T-helper 2 cell treated with Interferon-gamma antibody and Interleukin-4, amounts not matched to agents 5 μg/mL and 100 μg/mL, for 36 hours (primary cell): ENCODE measurements around the gene RNF213.

Experiments
- DNase-seq: peaks from one replicate; pipeline ENCODE4 v3.0.0; 2021; ENCODE audit warnings: low spot score
- H3K27ac Mint-ChIP-seq: one replicate; pipeline ENCODE4 v1.8.0; 2021; ENCODE audit warnings: mild to moderate bottlenecking, mixed read lengths
- H3K27me3 Mint-ChIP-seq: one replicate; pipeline ENCODE4 v1.8.0; 2021; ENCODE audit warnings: low read depth, mixed read lengths
- H3K36me3 Mint-ChIP-seq: one replicate; pipeline ENCODE4 v1.8.0; 2021; ENCODE audit warnings: low read depth, mixed read lengths
- H3K4me1 Mint-ChIP-seq: one replicate; pipeline ENCODE4 v1.8.0; 2021; ENCODE audit warnings: low read depth, mixed read lengths
- H3K4me3 Mint-ChIP-seq: one replicate; pipeline ENCODE4 v1.8.0; 2022; ENCODE audit warnings: mild to moderate bottlenecking, moderate library complexity, mixed read lengths
- H3K9me3 Mint-ChIP-seq: one replicate; pipeline ENCODE4 v1.8.0; 2021; ENCODE audit warnings: mixed read lengths

Gene RNF213

DNA sequence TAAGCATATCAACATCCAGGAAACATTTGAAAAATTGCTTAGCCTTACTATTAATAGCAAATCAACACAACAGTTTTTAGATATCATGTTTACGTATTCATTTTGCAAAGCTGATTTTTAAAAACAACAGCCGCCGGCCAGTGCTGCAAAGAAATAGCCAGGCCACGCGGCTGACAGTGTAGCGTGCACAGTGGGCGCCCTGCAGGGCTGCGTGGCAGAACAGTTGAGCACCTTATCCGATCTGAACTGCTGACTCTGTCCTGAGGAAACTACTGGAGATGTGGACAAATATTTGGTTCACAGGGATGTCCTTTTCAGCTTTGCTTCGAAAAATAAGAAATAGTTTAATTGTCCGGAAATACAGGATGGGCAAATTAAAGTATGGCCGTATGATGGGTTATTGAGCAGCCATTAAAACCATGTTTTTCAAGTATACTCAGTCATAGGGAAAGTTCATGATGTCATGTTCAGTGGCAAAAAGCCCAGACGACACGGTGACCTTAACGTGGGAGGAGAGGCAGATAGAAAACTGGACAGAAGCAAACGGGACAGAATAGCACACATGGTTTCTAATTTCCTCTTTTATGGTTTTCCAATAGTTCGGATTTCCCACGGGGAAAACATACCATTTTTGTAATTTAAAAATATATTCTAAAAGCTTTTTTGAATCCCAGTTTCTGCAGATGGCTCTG is 101.9 kb downstream of the RNF213 start:
- no peak overlapping the region for H3K4me3 Mint-ChIP-seq
- no peak for DNase-seq

DNA sequence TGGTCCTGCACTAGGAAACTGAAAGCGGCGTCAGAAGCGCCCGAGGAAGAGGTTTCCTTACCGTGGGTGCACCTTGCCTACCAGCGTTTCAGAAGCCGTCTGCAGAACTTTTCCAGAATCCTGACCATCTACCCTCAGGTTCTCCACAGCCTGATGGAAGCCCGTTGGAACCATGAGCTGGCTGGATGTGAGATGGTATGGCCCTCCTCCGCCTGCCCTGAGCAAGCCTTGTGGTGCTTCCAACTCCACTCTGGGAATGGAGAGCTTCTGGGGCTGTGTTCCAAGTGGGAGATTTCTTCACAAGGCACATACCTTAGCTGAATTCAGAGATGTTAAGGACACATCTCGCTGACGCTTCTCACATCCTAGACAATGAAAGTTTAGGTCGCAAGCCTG is 102.5 kb downstream of the RNF213 start:
- Mint-ChIP-seq H3K36me3 (peaks cover 86% of the 10 kb centered on the region), H3K27ac (no peak overlapping the region)

More for the DNA sequence above, 101.9 kb downstream of the RNF213 start:
- no peaks in the 10 kb centered on the region for H3K27me3 Mint-ChIP-seq
- no peaks in the 10 kb centered on the region for H3K9me3 Mint-ChIP-seq
- peaks cover 84% of the 10 kb centered on the region for H3K36me3 Mint-ChIP-seq
- no peaks in the 10 kb centered on the region for H3K4me1 Mint-ChIP-seq
- no peak overlapping the region for H3K27ac Mint-ChIP-seq

GRCh38 chr17:80363518-80364090 is 103.0 kb downstream of the RNF213 start:
- no peaks in the 10 kb centered on the region for H3K9me3 Mint-ChIP-seq
- DNase-seq: no peak
- H3K27me3 Mint-ChIP-seq: no peaks in the 10 kb centered on the region
- H3K4me3 Mint-ChIP-seq: no peak overlapping the region
- peaks cover 84% of the 10 kb centered on the region for H3K36me3 Mint-ChIP-seq
- H3K27ac Mint-ChIP-seq: no peak overlapping the region
- H3K4me1 Mint-ChIP-seq: no peaks in the 10 kb centered on the region

More for the DNA sequence above, 102.5 kb downstream of the RNF213 start:
- DNase-seq: no peak
- Mint-ChIP-seq H3K9me3 (no peaks in the 10 kb centered on the region), H3K4me1 (no peaks in the 10 kb centered on the region), H3K4me3 (no peak overlapping the region), H3K27me3 (no peaks in the 10 kb centered on the region)

DNA sequence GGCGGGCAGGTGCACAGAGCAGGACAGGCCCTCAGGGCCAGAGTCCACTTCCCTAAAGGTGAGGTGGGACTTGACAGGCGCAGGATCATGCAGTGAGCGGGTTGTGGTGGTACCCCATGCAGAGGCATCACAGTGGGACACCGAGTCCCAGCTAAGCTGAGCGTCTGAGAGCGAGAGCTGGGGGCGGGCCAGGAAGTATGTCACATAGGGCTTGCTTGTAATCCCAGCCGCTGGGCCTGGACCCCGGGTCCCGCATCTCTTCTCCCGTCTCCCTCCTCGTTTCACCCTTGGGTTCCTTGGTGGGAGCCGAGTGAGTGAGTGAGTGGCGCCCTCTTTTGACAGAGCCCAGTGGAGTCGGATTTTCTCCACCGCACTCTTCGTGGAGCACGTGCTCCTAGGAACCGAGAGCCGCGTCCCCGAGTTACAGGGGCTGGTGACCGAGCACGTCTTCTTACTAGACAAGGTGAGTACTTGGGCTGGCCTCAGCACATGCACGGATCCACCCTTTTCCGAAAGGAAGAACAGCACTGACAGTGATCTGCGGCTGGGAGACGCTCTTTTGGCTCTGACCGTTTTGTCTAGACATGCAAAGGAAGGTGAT is 103.5 kb downstream of the RNF213 start:
- H3K9me3 Mint-ChIP-seq: no peaks in the 10 kb centered on the region
- no peak for DNase-seq
- no peak overlapping the region for H3K27ac Mint-ChIP-seq
- no peak overlapping the region for H3K4me3 Mint-ChIP-seq
- no peaks in the 10 kb centered on the region for H3K27me3 Mint-ChIP-seq
- H3K36me3 Mint-ChIP-seq: peaks cover 83% of the 10 kb centered on the region
- H3K4me1 Mint-ChIP-seq: no peaks in the 10 kb centered on the region

GRCh38 chr17:80365001-80365965 is 104.6 kb downstream of the RNF213 start:
- H3K9me3 Mint-ChIP-seq: no peaks in the 10 kb centered on the region
- DNase-seq: no peak
- no peaks in the 10 kb centered on the region for H3K27me3 Mint-ChIP-seq
- peaks cover 82% of the 10 kb centered on the region for H3K36me3 Mint-ChIP-seq
- H3K27ac Mint-ChIP-seq: no peak overlapping the region
- no peaks in the 10 kb centered on the region for H3K4me1 Mint-ChIP-seq
- H3K4me3 Mint-ChIP-seq: no peak overlapping the region

GRCh38 chr17:80365983-80366382 is 105.3 kb downstream of the RNF213 start:
- Mint-ChIP-seq H3K27me3 (no peaks in the 10 kb centered on the region), H3K4me3 (no peak overlapping the region), H3K27ac (no peak overlapping the region), H3K9me3 (no peaks in the 10 kb centered on the region), H3K36me3 (peaks cover 82% of the 10 kb centered on the region), H3K4me1 (no peaks in the 10 kb centered on the region)
- DNase-seq: no peak

- H3K9me3 Mint-ChIP-seq: no peaks in the 10 kb centered on the region
- H3K27me3 Mint-ChIP-seq: no peaks in the 10 kb centered on the region
- H3K4me3 Mint-ChIP-seq: no peak overlapping the region
- DNase-seq: no peak
- no peaks in the 10 kb centered on the region for H3K4me1 Mint-ChIP-seq
- H3K36me3 Mint-ChIP-seq: peaks cover 81% of the 10 kb centered on the region
- H3K27ac Mint-ChIP-seq: no peak overlapping the region
These were observed 106.9 kb downstream of the RNF213 start for GRCh38 chr17:80367503-80367902.

GRCh38 chr17:80371196-80371595 is 110.5 kb downstream of the RNF213 start:
- Mint-ChIP-seq H3K4me3 (no peak overlapping the region), H3K27me3 (no peaks in the 10 kb centered on the region), H3K4me1 (peaks cover 1% of the 10 kb centered on the region), H3K36me3 (peaks cover 79% of the 10 kb centered on the region), H3K9me3 (no peaks in the 10 kb centered on the region), H3K27ac (no peak overlapping the region)
- no peak for DNase-seq

DNA sequence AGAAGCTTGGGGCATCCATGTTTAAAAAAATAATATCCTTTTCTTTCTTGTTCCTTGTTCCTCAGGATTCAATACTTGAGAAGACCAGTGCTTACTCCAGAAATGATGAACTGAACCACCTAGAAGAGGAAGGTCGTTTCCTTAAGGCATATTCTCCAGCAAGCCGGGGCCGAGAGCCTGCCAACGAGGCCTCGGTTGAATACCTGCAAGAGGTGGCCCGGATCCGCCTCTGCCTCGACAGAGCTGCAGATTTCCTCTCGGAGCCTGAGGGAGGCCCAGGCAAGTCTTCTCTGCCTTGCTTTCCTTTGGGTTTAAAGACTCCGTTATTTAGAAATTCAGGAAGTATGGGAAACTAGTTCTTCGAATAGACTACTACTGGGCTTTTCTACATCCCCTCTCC is 111.8 kb downstream of the RNF213 start:
- DNase-seq: no peak
- H3K27me3 Mint-ChIP-seq: no peaks in the 10 kb centered on the region
- H3K4me3 Mint-ChIP-seq: no peak overlapping the region
- no peaks in the 10 kb centered on the region for H3K9me3 Mint-ChIP-seq
- no peak overlapping the region for H3K27ac Mint-ChIP-seq
- peaks cover 1% of the 10 kb centered on the region for H3K4me1 Mint-ChIP-seq
- H3K36me3 Mint-ChIP-seq: peaks cover 80% of the 10 kb centered on the region

DNA sequence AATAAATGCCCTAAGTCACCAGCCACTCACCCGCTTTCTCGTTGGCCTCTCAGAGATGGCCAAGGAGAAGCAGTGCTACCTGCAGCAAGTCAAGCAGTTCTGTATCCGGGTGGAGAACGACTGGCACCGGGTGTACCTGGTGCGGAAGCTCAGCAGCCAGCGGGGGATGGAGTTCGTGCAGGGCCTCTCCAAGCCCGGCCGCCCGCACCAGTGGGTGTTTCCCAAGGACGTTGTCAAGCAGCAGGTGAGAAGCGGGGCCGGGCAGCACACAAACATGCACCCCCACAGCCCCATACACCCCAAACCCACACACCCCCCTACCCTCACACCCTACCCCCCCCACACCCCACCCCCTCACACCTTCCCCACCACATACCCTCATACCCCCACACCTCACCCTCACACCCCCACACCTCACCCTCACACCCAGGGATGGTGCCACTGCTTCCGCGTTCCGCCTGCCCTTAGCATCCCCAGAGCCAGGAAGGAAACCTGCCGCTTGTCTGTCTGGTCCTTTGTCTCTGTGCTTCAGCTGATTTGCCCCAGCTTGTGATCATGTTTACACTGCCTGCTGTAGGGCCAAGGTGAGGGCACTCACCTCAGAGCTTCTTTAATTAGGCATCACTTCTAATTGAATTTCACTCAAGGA is 112.4 kb downstream of the RNF213 start:
- H3K27ac Mint-ChIP-seq: peak overlapping the region; percentile 63
- H3K9me3 Mint-ChIP-seq: no peaks in the 10 kb centered on the region
- DNase-seq: no peak
- H3K4me3 Mint-ChIP-seq: no peak overlapping the region
- peaks cover 81% of the 10 kb centered on the region for H3K36me3 Mint-ChIP-seq
- H3K4me1 Mint-ChIP-seq: peaks cover 1% of the 10 kb centered on the region
- H3K27me3 Mint-ChIP-seq: no peaks in the 10 kb centered on the region

- no peak for DNase-seq
- Mint-ChIP-seq H3K4me3 (no peak overlapping the region), H3K27me3 (no peaks in the 10 kb centered on the region), H3K4me1 (peaks cover 1% of the 10 kb centered on the region), H3K9me3 (no peaks in the 10 kb centered on the region), H3K27ac (no peak overlapping the region), H3K36me3 (peaks cover 84% of the 10 kb centered on the region)
These were observed 113.5 kb downstream of the RNF213 start for GRCh38 chr17:80374039-80374731.

- Mint-ChIP-seq H3K27me3 (no peaks in the 10 kb centered on the region), H3K9me3 (no peaks in the 10 kb centered on the region), H3K27ac (no peak overlapping the region), H3K4me3 (no peak overlapping the region), H3K36me3 (peaks cover 85% of the 10 kb centered on the region), H3K4me1 (peaks cover 1% of the 10 kb centered on the region)
- no peak for DNase-seq
These were observed 114.3 kb downstream of the RNF213 start for GRCh38 chr17:80374732-80375585.
